Measurements from ENCODE around the gene ALPI. TPM values are rescaled to one million over a fixed set of nuclear protein-coding genes. Genes with fewer than 3 reads are reported as not detected.

Gene ALPI
- total and polyA plus RNA-seq, 2 donors (not counting 3 experiments of a cell fraction or from before 2014, with no cell fraction given): not detected

GRCh38 chr2:232447091-232447620 lies 8.8 kb upstream of the ALPI start:
- POLR2A ChIA-PET: no interaction called here
- Histone ChIP-seq H4K20me1 (replicated peaks; ENCODE audit: control insufficient read depth, extremely low read depth, insufficient read depth, low read length) (no peaks in the 10 kb centered on the region), H3K4me2 (ENCODE audit: insufficient read depth, low read length) (no peak overlapping the region), H2AFZ (ENCODE audit: low read depth, low read length) (no peak overlapping the region), H3K9me3 (replicated peaks; ENCODE audit: control insufficient read depth, insufficient read depth, low read length) (no peaks in the 10 kb centered on the region), H3K27ac (ENCODE audit: insufficient read depth, low read depth, low read length) (no peak overlapping the region), H3K36me3 (ENCODE audit: control insufficient read depth in 2 of 2, extremely low read depth in 1 of 2, insufficient read depth in 2 of 2, low read length in 2 of 2) (no peaks in the 10 kb centered on the region), H3K27me3 (ENCODE audit: control insufficient read depth in 2 of 2, insufficient read depth in 2 of 2, low read length in 2 of 2) (no peaks in the 10 kb centered on the region), H3K4me3 (replicated peaks in 1 of 3; ENCODE audit: insufficient read depth in 1 of 3, low read depth in 1 of 3, low read length in 3 of 3) (no peak overlapping the region), H3K9ac (replicated peaks; ENCODE audit: extremely low read depth, insufficient read depth, low read length) (no peak overlapping the region), H3K4me1 (ENCODE audit: control insufficient read depth, extremely low read depth, insufficient read depth, low read length) (no peaks in the 10 kb centered on the region), H3K9me1 (replicated peaks; ENCODE audit: control insufficient read depth, extremely low read depth, insufficient read depth, low read length) (no peaks in the 10 kb centered on the region), H3K79me2 (ENCODE audit: control insufficient read depth, insufficient read depth, low read length) (no peaks in the 10 kb centered on the region)
- intact Hi-C loops (cut with micrococcal nuclease) (no loop called here), dilution Hi-C loops (cut with MboI; ENCODE audit: extremely low pct_ligation_motif_present, low sequenced_read_pairs) (no loop called here)
- FAIRE-seq (no peak), DNase-seq (ENCODE audit: low read depth, low spot score) (no peak)
- TF ChIP-seq EZH2 (IDR thresholded peaks at IDR 0.05; ENCODE audit: borderline replicate concordance, low read depth, low read length, severe bottlenecking) (no peak), MYC (IDR thresholded peaks at IDR 0.05; ENCODE audit: low read depth, low read length) (no peak), FOS (IDR thresholded peaks at IDR 0.05; ENCODE audit: borderline replicate concordance, insufficient read depth, low read length) (no peak), JUN (IDR thresholded peaks at IDR 0.05; ENCODE audit: borderline replicate concordance, insufficient read depth, insufficient read length, low read depth) (no peak), CTCF (IDR thresholded peaks at IDR 0.05; ENCODE audit: extremely low read depth in 1 of 2, insufficient read depth in 1 of 2, low read depth in 1 of 2, low read length in 2 of 2) (no peak), GATA2 (IDR thresholded peaks at IDR 0.05; ENCODE audit: insufficient read depth, insufficient read length, low read depth, low read length) (no peak), MAX (IDR thresholded peaks at IDR 0.05; ENCODE audit: insufficient read depth, insufficient read length) (no peak), POLR2AphosphoS5 (IDR thresholded peaks at IDR 0.05; ENCODE audit: insufficient read depth, low read depth, low read length) (no peak), POLR2A (IDR thresholded peaks at IDR 0.05; ENCODE audit: low read depth, low read length) (no peak)
- no TSS peak for BruUV-seq (replicated peaks)
- CTCF ChIA-PET: interaction anchor here (0.8 to 3.1 kb wide), 5 partner anchors 26 to 548 kb away, joined by 3 to 44 read pairs (median 3); partner anchors contain the start of gene PRSS56

Measured in endothelial cell of umbilical vein (primary cell).